K562 (cell line): ENCODE measurements around the gene PRELID1. TPM values are rescaled to one million over a fixed set of nuclear protein-coding genes. Genes with fewer than 3 reads are reported as not detected.

Experiments used
- ATAC-seq: fragments of 200-7000 bp; cut with Tn5 transposase; 3 replicates; pipeline ENCODE4 v1.9.1; 2020; ENCODE audit warnings: moderate library complexity
- BruUV-seq: library from RNA; stranded (reverse); fragments of 400-500 nt; replicated peaks from 2 replicates; lab custom pipeline; 2021; lab: Mats Ljungman, UMichigan
- CTCF ChIA-PET: fragments of 300-600 bp; formaldehyde crosslinking; extraction: SDS; loops from one replicate; lab custom pipeline; 2021; ENCODE audit warnings: low intra/inter-chr PET ratio; lab: Yijun Ruan, JAX
- POLR2A ChIA-PET: fragments of 300-600, 350-650 bp; sonication (Branson Sonifier 250); formaldehyde crosslinking; extraction: SDS; loops from one replicate; lab custom pipeline; 2021; ENCODE audit warnings: antibody characterized with exemption, inconsistent platforms; lab: Yijun Ruan, JAX
- DNase-seq, 4 experiments: peaks; one replicate each; pipeline versions ENCODE4 v3.0.0 to v3.0.0-alpha.2; 2011 to 2018; ENCODE audit warnings: low spot score in 3 of 4, mixed read lengths in 3 of 4; ENCODE audit errors: extremely low read depth in 1 of 4
- FAIRE-seq: peaks from 2 replicates; lab custom pipeline; 2011; peaks lifted over from hg19 to GRCh38; lab: Jason Lieb, UNC
- H2AFZ ChIP-seq: 2 replicates; pipeline ENCODE4 v1.6.0; 2011; ENCODE audit warnings: low read depth, low read length, control low read depth, inconsistent platforms
- H3K27ac ChIP-seq: fragments of 200-600 bp; 3 replicates; pipeline ENCODE4 v1.8.0; 2011; ENCODE audit warnings: low read depth, mild to moderate bottlenecking, control low read depth, inconsistent platforms, low read length, moderate library complexity, mixed read lengths; ENCODE audit errors: extremely low read depth
- H3K27me3 ChIP-seq, 2 experiments: fragments of 300-600 bp in 1 of 2; 2 replicates in 1 of 2; 3 replicates in 1 of 2; pipeline versions ENCODE4 v1.6.0 to v1.8.0; 2011; ENCODE audit warnings: inconsistent platforms in 2 of 2, low read length in 2 of 2, mild to moderate bottlenecking in 1 of 2, mixed read lengths in 1 of 2, moderate library complexity in 1 of 2; ENCODE audit not compliant: control insufficient read depth in 2 of 2, insufficient read depth in 2 of 2
- H3K36me3 ChIP-seq: fragments of 300-600 bp; 3 replicates; pipeline ENCODE4 v1.8.0; 2011; ENCODE audit warnings: mild to moderate bottlenecking, low read length, inconsistent platforms; ENCODE audit not compliant: control insufficient read depth, insufficient read depth
- H3K4me1 ChIP-seq, 2 experiments: fragments of 200-600 bp in 1 of 2; replicated peaks in 1 of 2; 2 replicates in 1 of 2; 3 replicates in 1 of 2; pipeline versions ENCODE4 v1.5.1 to v1.8.0; 2011; ENCODE audit warnings: inconsistent platforms in 2 of 2, low read length in 2 of 2, mild to moderate bottlenecking in 1 of 2, mixed read lengths in 1 of 2, moderate library complexity in 1 of 2; ENCODE audit not compliant: control insufficient read depth in 2 of 2, insufficient read depth in 2 of 2
- H3K4me2 ChIP-seq: 2 replicates; pipeline ENCODE4 v1.6.1; 2011; ENCODE audit warnings: low read length, control low read depth, inconsistent platforms, mixed read lengths; ENCODE audit not compliant: insufficient read depth
- H3K4me3 ChIP-seq: fragments of 200-600 bp; sonication (generic), shearing (Covaris generic); 2 replicates; pipeline ENCODE4 v1.5.1; 2016; ENCODE audit warnings: control low read depth, inconsistent platforms
- H3K79me2 ChIP-seq: fragments of 200-600 bp; 3 replicates; pipeline ENCODE4 v1.8.0; 2011; ENCODE audit warnings: low read length, inconsistent platforms; ENCODE audit not compliant: control insufficient read depth, insufficient read depth
- H3K9ac ChIP-seq, 2 experiments: 2 replicates each; pipeline versions ENCODE4 v1.6.0 to v1.6.1; 2011; ENCODE audit warnings: low read depth in 2 of 2, low read length in 2 of 2, control low read depth in 1 of 2, inconsistent platforms in 1 of 2, mild to moderate bottlenecking in 1 of 2, mixed read lengths in 1 of 2; ENCODE audit not compliant: insufficient read depth in 1 of 2
- H3K9me1 ChIP-seq: one replicate; pipeline ENCODE4 v1.6.0; 2011; ENCODE audit warnings: inconsistent platforms, mild to moderate bottlenecking, low read length, moderate library complexity; ENCODE audit not compliant: control insufficient read depth, insufficient read depth
- H3K9me3 ChIP-seq: replicated peaks from 2 replicates; pipeline ENCODE4 v1.5.1; 2011; ENCODE audit warnings: low read depth, low read length, inconsistent platforms; ENCODE audit not compliant: control insufficient read depth, insufficient read depth
- H4K20me1 ChIP-seq: replicated peaks from 2 replicates; pipeline ENCODE4 v1.6.1; 2011; ENCODE audit warnings: low read length, inconsistent platforms, mixed read lengths; ENCODE audit not compliant: control insufficient read depth, insufficient read depth
- EGR1 ChIP-seq: fragments of 450-650 bp; conservative IDR thresholded peaks from 2 replicates; pipeline ENCODE4 v1.6.1; 2017; ENCODE audit warnings: mild to moderate bottlenecking
- ETV6 ChIP-seq, 3 experiments: fragments of 150-350 bp in 1 of 3; sonication (generic) in 1 of 3; formaldehyde crosslinking in 1 of 3; IDR thresholded peaks; 2 replicates each; pipeline versions ENCODE4 v1.6.1 to v1.8.0; 2014 to 2022; ENCODE audit warnings: borderline replicate concordance in 2 of 3, low read depth in 2 of 3, antibody characterized with exemption in 1 of 3, low read length in 1 of 3, mild to moderate bottlenecking in 1 of 3, missing genetic modification reagents in 1 of 3
- FOXA3 ChIP-seq, 2 experiments: fragments of 450-650 bp in 1 of 2; sonication (generic) in 1 of 2; formaldehyde crosslinking; IDR thresholded peaks in 1 of 2; conservative IDR thresholded peaks in 1 of 2; 2 replicates each; pipeline versions ENCODE4 v1.4.0 to v1.8.0; 2020 to 2022; ENCODE audit warnings: mild to moderate bottlenecking in 2 of 2, missing genetic modification reagents in 1 of 2
- FOXM1 ChIP-seq, 2 experiments: fragments of 450-650 bp in 1 of 2; sonication (generic) in 1 of 2; formaldehyde crosslinking in 1 of 2; IDR thresholded peaks; 2 replicates each; pipeline versions ENCODE4 v1.6.1 to v1.9.0; 2017 to 2022; ENCODE audit warnings: low read depth in 2 of 2, mild to moderate bottlenecking in 2 of 2, missing genetic modification reagents in 1 of 2, moderate library complexity in 1 of 2
- KHSRP ChIP-seq: fragments of 450-650 bp; IDR thresholded peaks from 2 replicates; pipeline ENCODE4 v1.6.1; 2017
- MYBL2 ChIP-seq, 2 experiments: fragments of 450-650 bp in 1 of 2; sonication (generic) in 1 of 2; formaldehyde crosslinking in 1 of 2; IDR thresholded peaks; 2 replicates each; pipeline versions ENCODE4 v1.6.1 to v1.8.1; 2017 to 2022; ENCODE audit warnings: borderline replicate concordance in 1 of 2, inconsistent platforms in 1 of 2, low read depth in 1 of 2, mild to moderate bottlenecking in 1 of 2, missing genetic modification reagents in 1 of 2, moderate library complexity in 1 of 2
- PCBP2 ChIP-seq: fragments of 200-400 bp; formaldehyde crosslinking; IDR thresholded peaks from 2 replicates; pipeline ENCODE4 v1.6.1; 2018; ENCODE audit warnings: low read length, low read depth, mild to moderate bottlenecking, moderate library complexity; ENCODE audit not compliant: poor library complexity, severe bottlenecking
- POLR2AphosphoS5 ChIP-seq: IDR thresholded peaks from 2 replicates; pipeline ENCODE4 v1.6.1; 2011; ENCODE audit warnings: mild to moderate bottlenecking, low read depth, low read length, moderate library complexity; ENCODE audit not compliant: control insufficient read depth, insufficient read depth
- SRSF3 ChIP-seq: fragments of 200-400 bp; formaldehyde crosslinking; IDR thresholded peaks from 2 replicates; pipeline ENCODE4 v1.6.1; 2016; ENCODE audit warnings: mild to moderate bottlenecking, low read length, moderate library complexity; ENCODE audit not compliant: insufficient read depth
- USF1 ChIP-seq: sonication (generic); formaldehyde crosslinking; IDR thresholded peaks from 2 replicates; pipeline ENCODE4 v1.9.0; 2022; ENCODE audit warnings: mild to moderate bottlenecking, missing genetic modification reagents
- ZBTB17 ChIP-seq: fragments of 450-650 bp; formaldehyde crosslinking; IDR thresholded peaks from 2 replicates; pipeline ENCODE4 v1.4.0; 2020; ENCODE audit warnings: mild to moderate bottlenecking
- ZFP36 ChIP-seq: fragments of 150-350 bp; IDR thresholded peaks from 2 replicates; pipeline ENCODE4 v1.6.1; 2018; ENCODE audit warnings: low read length, low read depth; ENCODE audit not compliant: partially characterized antibody
- WGBS: fragments of 100-300 bp; shearing (Covaris generic); methylation state at CpG from one replicate; pipeline ENCODE4 v1.1.6; 2016; ENCODE audit warnings: low coverage, mixed read lengths; ENCODE audit not compliant: insufficient coverage; ENCODE audit errors: missing lambda C conversion rate; 5-methylcytosine and 5-hydroxymethylcytosine counted together
- in situ Hi-C: fragments of 300-500 bp; cut with MboI; formaldehyde crosslinking; loops from 4 replicates; pipeline ENCODE4 v1.15.0; 2018; ENCODE audit warnings: inconsistent platforms, mixed read lengths
- intact Hi-C: fragments of 100-400 bp; cut with micrococcal nuclease; formaldehyde crosslinking; loops from 2 replicates; pipeline ENCODE4 v1.14.2; 2022
- polyA plus RNA-seq, 8 experiments: library from polyadenylated mRNA; depleted of rRNA in 4 of 8; stranded (reverse) in 5 of 8; unstranded in 3 of 8; fragments of >200 nt; fragmentation: Nextera tagmentation in 2 of 8; fragmentation: Illumina TruSeq in 1 of 8; extraction: Ambion mirVana in 2 of 8; extraction: Trizol in 1 of 8; gene quantifications; 2 replicates each; pipeline versions ENCODE4 v1.2.1 to v1.2.3, GENCODE V29; 2011 to 2014; ENCODE audit warnings: inconsistent platforms in 1 of 8, missing spikeins in 1 of 8
- total RNA-seq, 7 experiments: library from RNA; depleted of rRNA in 6 of 7; stranded (reverse); fragments of >200 nt in 6 of 7; fragmentation: Illumina TruSeq in 2 of 7; extraction: Trizol in 2 of 7; gene quantifications; 2 replicates each; pipeline versions ENCODE4 v1.2.1 to v1.2.3, GENCODE V29; 2011 to 2021; ENCODE audit warnings: low replicate concordance in 1 of 7

Gene PRELID1
- total and polyA plus RNA-seq, 9 of the 15 experiments (the other 6 are each of a cell fraction or from before 2014, with no cell fraction given): 40.1 to 484 (median 340) TPM

DNA sequence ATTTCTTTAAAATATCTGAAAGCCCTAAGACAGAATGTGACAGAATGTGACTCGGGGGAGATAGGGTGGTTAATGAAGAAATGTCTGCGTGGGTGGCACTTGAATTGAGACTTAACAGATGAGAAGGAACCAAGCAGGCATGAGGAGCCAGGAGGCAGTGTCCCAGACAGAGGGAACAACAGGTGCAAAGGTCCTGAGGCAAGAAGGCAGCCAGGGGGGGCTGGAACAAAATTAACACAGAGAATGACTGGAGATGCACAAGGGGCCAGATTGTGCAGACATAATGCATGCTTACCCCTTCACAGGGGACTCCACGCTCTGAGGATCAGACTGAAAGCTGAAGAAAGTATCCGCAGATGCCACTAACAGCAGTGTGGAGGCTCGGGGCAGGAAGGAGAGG is 46.2 kb downstream of the PRELID1 start:
- FAIRE-seq (no peak), DNase-seq (no peak), ATAC-seq (no peak)
- intact Hi-C loops: no loop called here
- Histone ChIP-seq H3K4me1 (peaks cover 17 to 24% of the 10 kb centered on the region in 2 experiments; a peak in 4 of 5 replicates), H3K9me3 (no peaks in the 10 kb centered on the region), H3K79me2 (peaks cover 64% of the 10 kb centered on the region), H3K4me3 (peak overlapping the region; percentile 81), H3K36me3 (peaks cover 44% of the 10 kb centered on the region), H3K9me1 (no peaks in the 10 kb centered on the region), H3K27ac (no peak overlapping the region), H4K20me1 (no peaks in the 10 kb centered on the region), H2AFZ (no peak overlapping the region), H3K4me2 (peak overlapping the region; percentile 96), H3K9ac (peak overlapping the region; percentile 95 to 97; a peak in 3 of 4 replicates), H3K27me3 (no peaks in the 10 kb centered on the region)
- CTCF ChIA-PET: no interaction called here
- POLR2A ChIA-PET: interaction anchor here (0.9 to 3.4 kb wide), 3 partner anchors 11 to 215 kb away, joined by 3 to 18 read pairs (median 7); no protein-coding TSS in a partner anchor
- BruUV-seq: no TSS peak
- 46% methylated on average over 5 of the region's 5 CpGs for WGBS
- in situ Hi-C loops: no loop called here
- TF ChIP-seq PCBP2 (no peak), ZFP36 (peak; percentile 31), EGR1 (peak; percentile 44; the same call in 1 of the 2 replicates)

DNA sequence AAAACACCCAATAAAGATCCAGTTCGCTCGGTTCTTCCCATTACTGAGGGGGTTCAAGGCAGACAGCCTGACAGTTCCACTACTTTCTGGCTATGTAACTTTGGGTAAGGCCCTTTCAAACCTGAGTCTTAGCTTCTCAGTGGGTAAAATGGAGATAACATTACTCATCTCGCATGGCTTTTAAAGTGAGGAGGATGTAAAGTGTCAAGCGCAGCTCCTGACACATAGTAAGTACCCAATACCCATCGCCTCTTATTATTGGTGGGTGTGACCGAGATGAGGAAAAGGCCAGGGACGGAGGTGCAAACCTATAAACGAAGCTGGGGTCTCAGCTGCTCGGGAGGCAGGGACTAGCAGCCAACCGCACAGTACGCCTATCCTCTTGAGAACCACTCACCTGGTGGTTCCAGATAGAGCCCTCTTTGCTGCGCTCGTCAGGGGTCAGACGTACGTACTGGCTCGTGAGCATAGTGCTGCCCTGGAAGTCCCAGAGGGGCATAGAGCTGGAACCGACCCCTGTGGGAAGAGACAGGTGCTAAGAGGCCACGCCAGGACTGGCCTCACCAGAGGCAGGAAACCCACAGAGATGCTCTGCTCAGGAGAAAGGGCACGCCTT is 47.3 kb downstream of the PRELID1 start:
- TSS peak; percentile 54 for BruUV-seq
- Histone ChIP-seq H3K4me3 (peak overlapping the region; percentile 81), H3K27ac (peak overlapping the region; percentile 95), H3K9me3 (0 out of 2 replicates have a peak, but pooled peaks cover 3% of the 10 kb centered on the region), H3K9ac (peak overlapping the region; percentile 95 to 97), H3K36me3 (peaks cover 36% of the 10 kb centered on the region), H3K27me3 (no peaks in the 10 kb centered on the region), H3K79me2 (peaks cover 56% of the 10 kb centered on the region), H4K20me1 (no peaks in the 10 kb centered on the region), H3K4me1 (peaks cover 17 to 24% of the 10 kb centered on the region in 2 experiments; a peak in 4 of 5 replicates), H3K4me2 (peak overlapping the region; percentile 96), H2AFZ (peak overlapping the region; percentile 96), H3K9me1 (no peaks in the 10 kb centered on the region)
- peak in 1 of 4 experiments; percentile 25 for DNase-seq
- in situ Hi-C loops: no loop called here
- WGBS: under 1% methylated on average over 18 of the region's 19 CpGs
- ChIA-PET POLR2A (interaction anchor here (0.7 to 3.4 kb wide), 16 partner anchors 10 to 216 kb away, joined by 3 to 18 read pairs (median 4); partner anchors contain the start of genes PRELID1 and RAB24), CTCF (interaction anchor here (0.5 to 0.6 kb wide), 2 partner anchors 106 to 191 kb away, joined by 3 read pairs; no protein-coding TSS in a partner anchor)
- no peak for FAIRE-seq
- intact Hi-C loops: no loop called here
- ATAC-seq: peak; percentile 22
- TF ChIP-seq SRSF3: no peak
- TF ChIP-seq MYBL2 (IDR thresholded peaks at IDR 0.05; ENCODE audit: low read depth): no peak
- no peak for TF ChIP-seq MYBL2 (CRISPR knock-in tag; IDR thresholded peaks at IDR 0.05; ENCODE audit: borderline replicate concordance)
- TF ChIP-seq ZBTB17: no peak
- TF ChIP-seq FOXA3 (CRISPR knock-in tag; conservative IDR thresholded peaks at IDR 0.05 in 1 of 2, IDR thresholded peaks at IDR 0.05 in 1 of 2): 0 out of 4 replicates have a peak, but pooled peaks of 1 of the 2 experiments have one; percentile 35
- no peak for TF ChIP-seq KHSRP
- TF ChIP-seq POLR2AphosphoS5: no peak
- peak; percentile 31; the same call in 1 of the 2 replicates for TF ChIP-seq USF1
- TF ChIP-seq FOXM1 (IDR thresholded peaks at IDR 0.05; ENCODE audit: low read depth): no peak
- no peak for TF ChIP-seq FOXM1 (CRISPR knock-in tag; IDR thresholded peaks at IDR 0.05; ENCODE audit: low read depth)
- TF ChIP-seq ETV6 (IDR thresholded peaks at IDR 0.05; ENCODE audit: borderline replicate concordance in 1 of 2, low read depth in 2 of 2, low read length in 1 of 2): no peak
- no peak for TF ChIP-seq ETV6 (CRISPR knock-in tag; IDR thresholded peaks at IDR 0.05; ENCODE audit: borderline replicate concordance)
